GM10266 (cell line): ENCODE results near the gene PXN.

Source experiments
- DNase-seq: peaks from one replicate; pipeline ENCODE4 v3.0.0; 2012; ENCODE audit errors: extremely low spot score
- TF ChIP-seq, protein P1 (sequence below): IDR thresholded peaks from 2 replicates; pipeline ENCODE4 v1.5.1; 2012; ENCODE audit warnings: mild to moderate bottlenecking, low read depth; ENCODE audit not compliant: control insufficient read depth, insufficient read depth; ENCODE audit errors: missing control alignments

PXN gene

GRCh38 chr12:120225852-120226640, 39.5 kb downstream of the PXN start:
- peak; percentile 52 for DNase-seq
- TF ChIP-seq, protein P1, sequence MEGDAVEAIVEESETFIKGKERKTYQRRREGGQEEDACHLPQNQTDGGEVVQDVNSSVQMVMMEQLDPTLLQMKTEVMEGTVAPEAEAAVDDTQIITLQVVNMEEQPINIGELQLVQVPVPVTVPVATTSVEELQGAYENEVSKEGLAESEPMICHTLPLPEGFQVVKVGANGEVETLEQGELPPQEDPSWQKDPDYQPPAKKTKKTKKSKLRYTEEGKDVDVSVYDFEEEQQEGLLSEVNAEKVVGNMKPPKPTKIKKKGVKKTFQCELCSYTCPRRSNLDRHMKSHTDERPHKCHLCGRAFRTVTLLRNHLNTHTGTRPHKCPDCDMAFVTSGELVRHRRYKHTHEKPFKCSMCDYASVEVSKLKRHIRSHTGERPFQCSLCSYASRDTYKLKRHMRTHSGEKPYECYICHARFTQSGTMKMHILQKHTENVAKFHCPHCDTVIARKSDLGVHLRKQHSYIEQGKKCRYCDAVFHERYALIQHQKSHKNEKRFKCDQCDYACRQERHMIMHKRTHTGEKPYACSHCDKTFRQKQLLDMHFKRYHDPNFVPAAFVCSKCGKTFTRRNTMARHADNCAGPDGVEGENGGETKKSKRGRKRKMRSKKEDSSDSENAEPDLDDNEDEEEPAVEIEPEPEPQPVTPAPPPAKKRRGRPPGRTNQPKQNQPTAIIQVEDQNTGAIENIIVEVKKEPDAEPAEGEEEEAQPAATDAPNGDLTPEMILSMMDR = no peak

DNA sequence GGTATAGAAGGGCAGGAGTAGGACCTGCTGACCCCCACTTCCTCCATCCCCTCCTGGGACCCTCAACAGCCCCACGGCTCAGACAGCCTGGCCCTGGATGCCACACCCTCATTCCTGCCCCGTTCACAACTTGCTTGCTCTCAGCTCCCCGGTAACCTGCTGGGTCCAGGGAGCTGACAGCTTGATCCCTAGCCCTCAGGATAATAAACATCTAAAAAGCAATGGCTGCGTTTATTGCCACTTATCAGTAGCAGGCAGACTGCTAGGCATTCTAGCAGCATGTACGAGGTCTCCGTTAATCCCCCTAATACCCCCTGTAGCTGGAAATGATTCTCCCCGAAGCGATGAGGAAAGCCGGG, 40.4 kb downstream of the PXN start:
- TF ChIP-seq, protein P1 = no peak
- DNase-seq = no peak

GRCh38 chr12:120224304-120225199, 41.0 kb downstream of the PXN start:
- DNase-seq = no peak
- TF ChIP-seq, protein P1 = no peak

DNA sequence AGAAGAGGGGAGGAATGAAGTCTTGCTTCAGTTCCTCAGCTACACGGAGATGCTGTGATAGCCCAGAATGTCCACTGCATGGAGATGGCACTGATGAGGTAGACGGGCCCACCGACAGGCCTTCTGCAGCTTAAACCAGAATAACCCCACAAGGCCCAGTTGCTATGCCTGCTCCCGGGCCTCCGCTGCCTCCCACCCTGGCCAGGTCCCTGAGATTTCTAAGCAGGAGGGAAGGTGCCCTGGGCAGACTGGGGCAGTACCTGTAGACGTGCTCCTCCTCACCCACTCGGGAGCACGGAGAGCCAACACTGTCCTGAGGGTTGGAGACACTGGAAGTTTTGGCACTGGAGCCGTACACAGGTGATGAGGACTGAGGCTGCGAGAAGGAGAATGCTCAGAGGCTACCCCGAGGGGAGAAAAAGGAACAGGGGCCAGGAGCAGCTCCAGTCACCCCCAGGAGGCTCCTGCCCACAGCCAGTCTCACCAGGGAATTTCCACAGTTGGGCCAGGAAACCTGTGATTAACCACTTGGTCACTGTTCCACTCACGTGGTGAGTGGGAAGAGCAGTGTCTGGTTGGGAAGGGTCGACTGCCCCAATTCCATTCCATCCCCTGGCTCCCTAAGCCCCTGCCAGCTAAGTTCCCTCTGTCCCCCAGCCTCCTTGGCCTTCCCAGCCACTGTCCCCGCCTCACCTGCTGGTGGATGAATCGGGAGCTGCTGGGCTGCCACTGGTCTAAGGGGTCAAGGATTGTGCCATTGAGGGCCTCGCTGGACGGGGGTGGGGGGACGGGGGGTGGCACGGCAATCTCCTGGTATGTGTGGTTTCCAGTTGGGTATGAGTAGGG, 41.8 kb downstream of the PXN start:
- TF ChIP-seq, protein P1 = no peak
- DNase-seq = no peak

- TF ChIP-seq, protein P1 = no peak
- no peak for DNase-seq
Observed at GRCh38 chr12:120222288-120222832, 43.2 kb downstream of the PXN start.

DNA sequence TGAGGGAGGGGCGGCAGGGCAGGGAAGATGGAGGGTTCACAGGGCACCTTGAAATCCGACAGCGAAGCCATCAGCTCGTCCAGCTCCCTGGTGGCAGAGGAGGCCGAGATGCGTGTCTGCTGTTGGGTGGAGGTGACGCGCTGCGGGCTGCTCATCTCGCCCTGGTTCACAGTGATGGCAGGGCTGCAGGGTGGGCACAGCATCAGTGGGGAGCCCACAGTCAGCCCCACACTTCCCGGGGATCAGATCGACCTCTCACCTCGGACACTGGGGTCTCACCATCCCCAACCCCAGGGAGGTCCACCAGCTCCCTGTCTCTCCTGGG, 44.0 kb downstream of the PXN start:
- TF ChIP-seq, protein P1 = no peak
- no peak for DNase-seq
